Measurements from ENCODE around the gene CNTNAP5. TPM values are rescaled to one million over a fixed set of nuclear protein-coding genes. Genes with fewer than 3 reads are reported as not detected.

The CNTNAP5 gene
- total and polyA plus RNA-seq, 2 donors (not counting 1 experiment from before 2014, with no cell fraction given), result not detected

GRCh38 chr2:123993728-123994323 is 31.3 kb upstream of the CNTNAP5 start:
- Mint-ChIP-seq H3K27ac (no peak overlapping the region), H3K9me3 (ENCODE audit: insufficient read depth) (no peaks in the 10 kb centered on the region), H3K4me3 (no peak overlapping the region), H3K27me3 (no peaks in the 10 kb centered on the region), H3K4me1 (peaks cover 4% of the 10 kb centered on the region)
- intact Hi-C loops (cut with micrococcal nuclease), result no loop called here
- H3K4me3 ChIP-seq (ENCODE audit: control extremely low read depth in 1 of 5, extremely low read depth in 1 of 5, insufficient read depth in 1 of 5, low read depth in 2 of 5, low read length in 4 of 5), result no peak overlapping the region
- H3K36me3 ChIP-seq (replicated peaks in 1 of 2; ENCODE audit: control extremely low read depth in 1 of 2, control insufficient read depth in 1 of 2, extremely low read depth in 1 of 2, insufficient read depth in 2 of 2, low read length in 1 of 2), result no peaks in the 10 kb centered on the region
- POLR2A ChIA-PET, result no interaction called here
- CTCF ChIA-PET, result no interaction called here
- no peaks in the 10 kb centered on the region for H3K27me3 ChIP-seq (replicated peaks in 1 of 4; ENCODE audit: control extremely low read depth in 1 of 4, control insufficient read depth in 3 of 4, insufficient read depth in 4 of 4, low read length in 3 of 4)
- TF ChIP-seq EZH2 (IDR thresholded peaks at IDR 0.05; ENCODE audit: borderline replicate concordance, insufficient read depth, low read depth, low read length, poor library complexity, severe bottlenecking), result no peak
- TF ChIP-seq, protein P1, sequence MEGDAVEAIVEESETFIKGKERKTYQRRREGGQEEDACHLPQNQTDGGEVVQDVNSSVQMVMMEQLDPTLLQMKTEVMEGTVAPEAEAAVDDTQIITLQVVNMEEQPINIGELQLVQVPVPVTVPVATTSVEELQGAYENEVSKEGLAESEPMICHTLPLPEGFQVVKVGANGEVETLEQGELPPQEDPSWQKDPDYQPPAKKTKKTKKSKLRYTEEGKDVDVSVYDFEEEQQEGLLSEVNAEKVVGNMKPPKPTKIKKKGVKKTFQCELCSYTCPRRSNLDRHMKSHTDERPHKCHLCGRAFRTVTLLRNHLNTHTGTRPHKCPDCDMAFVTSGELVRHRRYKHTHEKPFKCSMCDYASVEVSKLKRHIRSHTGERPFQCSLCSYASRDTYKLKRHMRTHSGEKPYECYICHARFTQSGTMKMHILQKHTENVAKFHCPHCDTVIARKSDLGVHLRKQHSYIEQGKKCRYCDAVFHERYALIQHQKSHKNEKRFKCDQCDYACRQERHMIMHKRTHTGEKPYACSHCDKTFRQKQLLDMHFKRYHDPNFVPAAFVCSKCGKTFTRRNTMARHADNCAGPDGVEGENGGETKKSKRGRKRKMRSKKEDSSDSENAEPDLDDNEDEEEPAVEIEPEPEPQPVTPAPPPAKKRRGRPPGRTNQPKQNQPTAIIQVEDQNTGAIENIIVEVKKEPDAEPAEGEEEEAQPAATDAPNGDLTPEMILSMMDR (IDR thresholded peaks at IDR 0.05), result peak; percentile 65
- no peaks in the 10 kb centered on the region for H3K79me2 ChIP-seq (ENCODE audit: control insufficient read depth, insufficient read depth, low read length)
- no peak overlapping the region for H3K27ac ChIP-seq (ENCODE audit: low read length in 2 of 2)
- H3K4me1 ChIP-seq (ENCODE audit: control insufficient read depth in 2 of 2, insufficient read depth in 2 of 2, low read length in 2 of 2), result no peaks in the 10 kb centered on the region
- DNase-seq (peak; percentile 22), ATAC-seq (ENCODE audit: low read depth) (peak; percentile 41)
- no peak overlapping the region for H2AFZ ChIP-seq (ENCODE audit: insufficient read depth, low read depth, low read length, poor library complexity, severe bottlenecking)
- H3K9ac ChIP-seq (ENCODE audit: low read length), result no peak overlapping the region
- no peaks in the 10 kb centered on the region for H3K9me3 ChIP-seq (ENCODE audit: control extremely low read depth in 1 of 3, control insufficient read depth in 2 of 3, insufficient read depth in 1 of 3, low read length in 2 of 3)
- 21% methylated on average over 4 of the region's 8 CpGs for WGBS (ENCODE audit: insufficient coverage)
- no peak overlapping the region for H3K4me2 ChIP-seq (replicated peaks; ENCODE audit: low read depth, low read length, poor library complexity, severe bottlenecking)
- H4K20me1 ChIP-seq (ENCODE audit: control insufficient read depth, insufficient read depth, low read length, poor library complexity, severe bottlenecking), result no peaks in the 10 kb centered on the region

DNA sequence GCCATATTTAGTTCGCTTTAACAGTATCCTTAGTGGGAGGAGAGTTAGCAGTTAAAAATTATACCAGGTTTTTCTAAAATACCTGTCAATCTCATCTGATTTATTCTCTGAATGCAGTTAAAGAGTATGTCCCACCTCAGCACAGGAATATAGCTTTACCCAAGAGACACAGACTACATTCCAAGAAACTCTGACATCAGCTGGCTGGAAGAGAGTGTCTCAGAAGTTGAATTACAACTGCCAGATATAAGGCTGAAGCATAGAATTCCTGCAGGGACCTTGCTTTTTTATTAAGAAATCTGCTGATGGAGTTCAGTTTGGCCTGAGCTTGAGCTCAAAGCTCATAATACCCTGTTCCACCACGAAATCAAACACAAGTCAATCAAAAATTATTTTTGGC is 25.4 kb upstream of the CNTNAP5 start:
- H3K27ac Mint-ChIP-seq, result no peak overlapping the region
- DNase-seq (no peak), ATAC-seq (ENCODE audit: low read depth) (no peak)
- no CpG with 5 or more reads among the region's 2 CpGs for WGBS (ENCODE audit: insufficient coverage)
- H3K4me2 ChIP-seq (replicated peaks; ENCODE audit: low read depth, low read length, poor library complexity, severe bottlenecking), result no peak overlapping the region
- H3K36me3 ChIP-seq (replicated peaks in 1 of 2; ENCODE audit: control extremely low read depth in 1 of 2, control insufficient read depth in 1 of 2, extremely low read depth in 1 of 2, insufficient read depth in 2 of 2, low read length in 1 of 2), result no peaks in the 10 kb centered on the region
- H3K9me3 ChIP-seq (ENCODE audit: control extremely low read depth in 1 of 3, control insufficient read depth in 2 of 3, insufficient read depth in 1 of 3, low read length in 2 of 3), result no peaks in the 10 kb centered on the region
- no peaks in the 10 kb centered on the region for H3K4me1 Mint-ChIP-seq
- intact Hi-C loops (cut with micrococcal nuclease), result no loop called here
- CTCF ChIA-PET, result no interaction called here
- no peak overlapping the region for H2AFZ ChIP-seq (ENCODE audit: insufficient read depth, low read depth, low read length, poor library complexity, severe bottlenecking)
- no peak overlapping the region for H3K9ac ChIP-seq (ENCODE audit: low read length)
- POLR2A ChIA-PET, result no interaction called here
- no peak overlapping the region for H3K4me3 Mint-ChIP-seq
- H4K20me1 ChIP-seq (ENCODE audit: control insufficient read depth, insufficient read depth, low read length, poor library complexity, severe bottlenecking), result no peaks in the 10 kb centered on the region
- no peak overlapping the region for H3K27ac ChIP-seq (ENCODE audit: low read length in 2 of 2)
- H3K4me3 ChIP-seq (ENCODE audit: control extremely low read depth in 1 of 5, extremely low read depth in 1 of 5, insufficient read depth in 1 of 5, low read depth in 2 of 5, low read length in 4 of 5), result no peak overlapping the region
- no peaks in the 10 kb centered on the region for H3K9me3 Mint-ChIP-seq (ENCODE audit: insufficient read depth)
- no peaks in the 10 kb centered on the region for H3K4me1 ChIP-seq (ENCODE audit: control insufficient read depth in 2 of 2, insufficient read depth in 2 of 2, low read length in 2 of 2)
- no peaks in the 10 kb centered on the region for H3K27me3 Mint-ChIP-seq
- no peaks in the 10 kb centered on the region for H3K79me2 ChIP-seq (ENCODE audit: control insufficient read depth, insufficient read depth, low read length)
- H3K27me3 ChIP-seq (replicated peaks in 1 of 4; ENCODE audit: control extremely low read depth in 1 of 4, control insufficient read depth in 3 of 4, insufficient read depth in 4 of 4, low read length in 3 of 4), result no peaks in the 10 kb centered on the region
- TF ChIP-seq EZH2 (IDR thresholded peaks at IDR 0.05; ENCODE audit: borderline replicate concordance, insufficient read depth, low read depth, low read length, poor library complexity, severe bottlenecking), result no peak
- TF ChIP-seq, protein P1 (IDR thresholded peaks at IDR 0.05), result no peak
